Lower leg skin (tissue), 3 donors: Measurements from ENCODE around the gene NOX3.

Source experiments
- CTCF ChIP-seq, 3 donors: fragments of 450-650 bp; IDR thresholded peaks; one replicate each; pipeline ENCODE4 v1.5.1; 2016; ENCODE audit warnings: antibody characterized with exemption in 3 of 3, mild to moderate bottlenecking in 3 of 3, moderate library complexity in 2 of 3
- POLR2A ChIP-seq, 2 donors: fragments of 450-650 bp; IDR thresholded peaks; one replicate each; pipeline ENCODE4 v1.6.1; 2016 to 2017; ENCODE audit warnings: antibody characterized with exemption in 2 of 2, mild to moderate bottlenecking in 1 of 2, moderate library complexity in 1 of 2

GRCh38 chr6:155429321-155429893 is 26.2 kb downstream of the NOX3 start:
- TF ChIP-seq POLR2A (IDR thresholded peaks at IDR 0.05) (no peak), CTCF (IDR thresholded peaks at IDR 0.05) (no peak)
